GM20431 (cell line): ENCODE data around the gene ABHD14A.

Experiments
- in situ Hi-C: fragments of 300-500 bp; cut with MseI, MboI; formaldehyde crosslinking; loops from one replicate; pipeline ENCODE4 v1.15.0; 2020; ENCODE audit warnings: low sequenced_read_pairs; ENCODE audit not compliant: unreplicated experiment

ABHD14A gene

DNA sequence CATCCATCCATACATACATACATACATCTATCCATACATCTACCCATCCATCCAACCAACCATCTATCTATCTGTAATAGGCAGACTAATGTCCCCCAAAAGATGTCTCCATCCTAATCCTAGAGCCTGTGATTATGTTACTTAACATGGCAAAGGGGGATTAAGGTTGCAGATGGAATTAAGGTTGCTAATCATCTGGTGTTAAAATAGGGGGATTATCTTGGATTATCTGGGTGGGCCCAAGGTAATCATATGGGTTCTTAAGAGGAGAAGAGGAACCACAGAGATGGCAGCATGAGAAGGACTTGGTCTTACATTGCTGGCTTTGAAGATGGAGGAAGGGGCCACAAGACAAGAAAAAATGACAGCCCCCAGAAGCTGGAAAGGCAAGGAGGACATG is 35.6 kb downstream of the ABHD14A start:
- in situ Hi-C loops = no loop called here

GRCh38 chr3:52012699-52013098 is 37.8 kb downstream of the ABHD14A start:
- in situ Hi-C loops = no loop called here

DNA sequence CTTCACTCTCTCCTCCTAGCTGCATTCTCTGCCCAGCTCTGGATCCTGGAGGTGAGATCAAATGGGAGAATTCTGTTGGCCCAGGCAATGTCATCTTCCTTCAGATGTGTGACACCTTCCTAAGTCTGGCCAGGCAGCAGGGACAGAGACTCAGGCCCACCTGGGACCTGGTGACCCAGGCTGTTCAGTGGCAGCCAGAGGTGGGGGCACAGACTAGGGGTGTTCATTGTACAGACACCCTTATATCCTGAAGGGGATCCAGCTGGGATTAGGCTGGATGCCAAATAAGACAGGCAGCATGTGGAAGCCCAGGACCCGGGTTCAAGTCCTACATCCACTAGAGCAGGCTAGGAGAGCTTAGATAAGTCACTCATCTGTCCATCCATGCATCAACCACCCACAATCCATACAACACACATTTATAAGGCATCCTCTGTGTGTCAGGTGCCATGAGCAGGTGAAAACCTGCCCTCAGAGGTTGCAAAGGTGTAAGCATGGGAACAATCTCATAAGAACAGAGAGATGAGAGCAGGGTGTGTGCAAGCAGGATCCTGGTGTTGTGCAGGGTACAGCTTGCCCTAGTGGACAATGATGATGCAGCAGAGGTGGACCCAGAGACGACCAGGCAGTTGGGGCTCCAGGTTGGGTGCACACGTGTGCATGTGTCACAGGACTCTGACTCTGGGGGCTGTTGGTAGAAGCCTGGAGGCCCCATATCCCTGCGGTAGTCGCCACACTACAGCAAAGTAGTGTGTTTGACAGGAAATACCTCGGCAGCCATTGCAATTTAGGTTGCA is 39.1 kb downstream of the ABHD14A start:
- in situ Hi-C loops = no loop called here

DNA sequence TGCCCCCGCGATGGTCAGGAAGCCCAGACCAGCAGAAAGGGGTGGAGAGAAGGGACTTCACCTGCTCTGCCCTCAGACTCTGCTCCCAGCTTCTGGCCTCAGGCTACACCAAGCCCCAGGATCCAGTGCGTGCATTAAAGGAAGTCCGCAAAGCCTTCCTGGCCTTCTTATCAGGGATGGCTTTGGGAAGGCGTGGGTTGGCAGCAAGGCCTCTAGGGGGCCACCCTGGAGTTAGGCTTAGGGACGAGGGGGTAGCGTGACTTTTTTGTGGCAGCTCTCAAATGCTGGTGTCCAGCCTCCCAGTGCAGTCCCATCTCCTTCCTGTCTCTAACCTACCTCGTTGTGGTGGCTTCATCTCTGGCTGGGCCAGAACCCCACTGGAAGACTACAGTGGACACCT is 39.7 kb downstream of the ABHD14A start:
- in situ Hi-C loops = no loop called here

- in situ Hi-C loops = no loop called here
These were observed 40.8 kb downstream of the ABHD14A start for GRCh38 chr3:52015438-52016228.

GRCh38 chr3:52017586-52017985 is 42.7 kb downstream of the ABHD14A start:
- in situ Hi-C loops = no loop called here

DNA sequence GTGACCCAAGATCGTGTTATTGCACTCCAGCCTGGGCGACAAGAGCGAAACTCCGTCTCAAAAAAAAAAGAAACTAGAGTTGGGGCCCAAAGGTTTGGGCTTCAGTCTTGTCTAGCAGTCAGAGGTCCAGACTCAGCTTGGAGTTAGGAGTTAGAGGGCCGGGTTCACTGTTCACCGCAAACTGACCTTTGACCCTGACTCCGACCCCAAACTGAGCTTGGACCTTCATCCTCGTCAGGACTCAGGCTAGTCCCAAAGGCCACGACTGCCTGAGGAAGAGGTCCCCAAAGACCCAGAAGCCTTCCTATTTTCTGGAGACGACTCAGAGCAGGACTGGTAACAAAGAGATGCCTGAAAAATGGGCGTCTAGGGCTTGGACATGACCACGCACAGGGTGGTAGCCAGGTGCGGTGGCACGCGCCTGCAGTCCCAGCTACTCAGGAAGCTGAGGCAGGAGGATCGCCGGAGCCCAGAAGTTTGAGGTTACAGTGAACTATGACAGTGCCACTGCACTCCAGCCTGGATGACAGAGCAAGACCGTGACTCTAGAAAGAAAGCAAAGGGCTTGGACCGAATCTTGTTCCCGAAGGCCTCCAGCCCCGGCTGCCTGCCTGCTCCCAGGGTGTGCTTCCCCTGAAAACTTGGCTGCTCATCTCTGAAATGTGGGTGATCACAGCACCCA is 43.6 kb downstream of the ABHD14A start:
- in situ Hi-C loops = no loop called here

DNA sequence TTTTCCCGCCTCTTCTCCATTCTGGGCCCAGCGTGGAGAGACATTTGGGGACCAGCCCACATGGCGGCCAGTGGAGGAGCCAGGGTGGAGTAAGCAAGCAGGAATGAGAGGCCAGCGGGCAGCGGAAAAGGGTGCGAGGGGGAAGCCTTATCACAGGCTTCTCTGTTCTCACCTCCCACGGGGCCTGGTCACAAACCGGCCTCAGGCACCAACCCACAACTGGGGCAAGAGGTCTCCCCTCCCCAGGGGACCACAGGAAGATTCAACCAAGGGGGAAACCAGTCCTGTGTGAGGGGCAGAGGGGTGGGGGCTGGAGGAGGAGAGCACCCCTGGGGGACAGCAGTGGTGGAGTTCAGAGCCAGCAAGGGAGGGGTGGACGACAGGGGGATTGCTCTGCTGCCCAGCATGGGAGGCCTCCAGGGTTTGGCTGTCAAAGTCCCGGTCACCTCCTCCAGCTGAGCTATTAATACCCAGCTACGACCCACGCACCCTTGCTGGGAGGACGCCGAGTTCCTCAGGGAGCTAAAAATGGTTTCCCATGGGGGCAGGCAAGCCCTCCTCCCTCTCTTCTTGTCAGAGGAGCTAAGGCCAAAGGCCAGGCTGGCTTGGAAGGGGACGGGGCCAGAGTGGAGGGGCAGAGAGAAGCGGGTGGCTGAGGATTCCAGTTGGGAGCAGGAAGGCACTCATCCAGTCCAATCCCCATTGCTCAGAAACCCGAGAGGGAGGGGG is 44.7 kb downstream of the ABHD14A start:
- in situ Hi-C loops = no loop called here

DNA sequence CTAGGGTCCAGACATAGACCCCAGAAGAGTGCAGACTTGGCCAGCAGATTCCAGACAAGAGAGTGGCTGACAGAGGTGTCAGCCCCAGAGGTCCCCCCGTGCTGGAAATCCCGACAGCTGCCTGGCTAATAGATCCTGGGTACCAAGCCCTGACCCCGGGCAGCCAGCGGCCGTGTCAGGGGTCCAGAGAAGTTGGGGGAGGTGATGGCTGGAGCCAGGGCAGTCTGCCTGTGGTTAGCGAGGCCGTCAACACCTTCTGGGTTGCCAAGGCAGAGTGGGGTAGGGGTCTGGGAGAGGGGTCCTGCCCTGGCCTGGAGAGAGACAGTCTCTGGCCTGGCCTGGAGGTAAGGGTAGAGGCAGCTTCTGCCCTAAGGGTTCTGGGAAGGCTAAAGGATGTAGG is 45.9 kb downstream of the ABHD14A start:
- in situ Hi-C loops = no loop called here

DNA sequence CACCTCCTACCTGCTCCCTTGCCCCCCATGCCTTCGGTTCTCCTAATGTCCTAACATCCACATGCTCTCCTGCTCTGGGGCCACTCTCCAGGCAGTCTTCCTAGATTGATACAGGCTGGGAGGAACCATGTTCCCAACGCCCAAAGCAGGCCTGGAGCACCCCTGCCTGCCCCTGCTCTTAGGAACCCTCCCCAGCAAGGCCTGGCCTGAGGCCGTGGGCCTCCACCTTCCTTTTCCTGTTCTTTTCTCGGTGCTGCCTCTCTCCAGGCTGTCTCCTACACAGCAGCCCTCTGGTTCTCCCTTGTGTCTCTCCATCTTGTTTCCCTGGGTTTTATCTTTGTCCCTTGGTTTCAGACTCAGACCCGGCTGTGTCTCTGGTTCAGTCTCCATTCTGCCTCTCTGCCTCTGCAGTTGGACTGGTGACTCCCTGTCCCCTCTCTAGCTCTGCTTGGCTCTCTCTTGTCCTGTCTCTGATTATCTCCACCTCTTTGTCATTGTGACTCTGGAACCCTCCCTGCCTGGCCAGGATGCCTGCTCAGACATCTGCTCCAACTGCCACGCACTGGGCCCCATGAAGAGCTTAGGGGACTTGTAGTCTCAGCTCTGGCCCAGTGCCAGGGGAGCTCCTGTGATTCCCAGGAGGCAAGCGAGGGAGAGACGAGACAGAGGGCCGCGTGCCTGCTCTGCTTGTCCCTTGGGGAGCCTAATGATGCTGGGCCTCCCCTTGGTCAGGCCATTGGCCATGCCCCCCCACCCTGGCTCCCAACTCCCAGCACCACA is 46.8 kb downstream of the ABHD14A start:
- in situ Hi-C loops = no loop called here

DNA sequence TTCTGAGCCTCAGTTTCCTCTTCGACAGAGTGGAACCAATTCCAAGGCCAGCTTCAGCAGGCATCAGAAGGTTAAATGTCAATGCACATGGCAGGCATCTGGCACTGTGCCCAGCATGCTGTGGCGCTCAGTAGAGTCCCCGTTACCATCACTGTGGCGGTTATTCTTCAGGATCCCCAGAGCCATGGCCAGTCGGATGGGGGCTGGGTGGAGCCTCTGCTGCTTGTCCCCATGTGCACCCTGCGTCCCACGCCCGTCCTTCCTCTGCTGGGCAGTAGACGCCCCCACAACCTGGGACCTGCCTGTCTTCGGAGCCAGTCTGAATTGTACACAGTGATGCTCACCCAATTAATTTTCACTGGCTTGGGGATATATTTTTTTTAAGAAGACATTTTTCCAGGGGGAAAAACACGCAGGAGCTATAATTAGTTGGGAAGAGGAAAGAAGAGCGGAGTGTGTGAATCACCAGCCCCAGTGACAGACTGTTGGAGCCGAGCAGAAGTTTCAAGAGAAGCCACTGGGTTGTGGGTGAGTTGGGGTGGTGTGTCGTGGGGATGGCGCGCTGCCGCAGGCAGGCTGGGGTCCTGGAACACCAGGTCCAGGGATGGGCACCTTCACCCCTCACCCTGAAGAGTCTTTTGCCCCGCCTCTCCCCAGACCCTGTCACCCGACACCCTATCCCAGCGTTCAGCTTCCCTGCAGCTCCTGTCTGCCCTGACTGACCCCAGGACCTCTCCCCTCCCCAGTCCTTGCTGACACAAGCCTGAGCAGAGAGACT is 47.6 kb downstream of the ABHD14A start:
- in situ Hi-C loops = no loop called here

GRCh38 chr3:52023101-52023770 is 48.4 kb downstream of the ABHD14A start:
- in situ Hi-C loops = no loop called here

GRCh38 chr3:52023860-52024764 is 49.2 kb downstream of the ABHD14A start:
- in situ Hi-C loops = no loop called here

DNA sequence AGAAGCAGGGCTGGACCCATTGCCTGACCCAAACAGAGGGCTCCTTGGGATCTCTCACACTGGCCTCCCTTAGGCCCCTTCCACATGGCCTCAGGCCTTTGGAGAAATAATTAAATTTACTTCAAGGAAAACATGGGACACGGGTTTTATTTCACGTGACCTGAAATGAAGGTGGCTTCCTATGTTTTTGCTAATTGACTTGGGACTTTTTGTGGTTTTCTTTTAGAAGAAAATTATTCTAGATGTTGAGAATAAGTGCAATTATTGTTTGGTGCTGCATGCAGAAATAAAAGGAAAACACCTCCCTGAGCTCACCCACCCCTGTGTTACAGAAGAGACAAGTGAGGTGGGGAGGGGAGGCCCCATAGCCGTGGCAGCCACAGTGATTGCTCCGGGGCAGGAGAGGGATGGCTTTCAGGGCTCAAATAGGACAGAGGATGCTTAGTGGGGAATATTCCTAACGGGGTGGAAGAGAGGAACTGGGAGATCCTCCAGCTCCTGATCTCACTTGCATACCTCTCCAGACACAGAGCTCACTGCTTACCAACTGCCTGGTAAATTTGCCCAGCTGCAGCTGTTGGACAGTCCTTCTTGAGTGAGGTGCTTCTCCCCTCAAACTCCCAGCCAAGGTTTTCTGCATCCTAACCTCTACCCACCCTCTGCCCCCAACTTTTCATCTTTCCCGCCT is 50.0 kb downstream of the ABHD14A start:
- in situ Hi-C loops = no loop called here

DNA sequence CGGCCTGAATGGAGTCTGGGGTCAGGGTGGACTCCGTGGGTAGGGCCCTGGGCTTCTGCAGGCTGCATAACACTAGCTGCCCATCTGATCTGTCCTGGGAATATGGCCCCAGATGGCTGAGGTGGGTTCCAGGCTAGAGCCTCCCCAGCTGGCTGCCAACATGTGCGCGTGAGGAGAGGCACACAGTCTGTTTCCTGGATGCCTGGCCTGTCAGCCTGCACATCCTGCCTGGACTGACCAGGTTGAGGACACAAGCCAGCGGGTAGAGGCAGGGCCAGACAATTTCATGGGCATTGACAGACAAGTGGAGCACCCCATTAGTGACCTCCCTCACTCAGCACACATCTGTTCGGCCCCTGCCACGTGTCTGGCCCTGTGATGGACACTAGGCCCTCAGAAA is 50.6 kb downstream of the ABHD14A start:
- in situ Hi-C loops = no loop called here

DNA sequence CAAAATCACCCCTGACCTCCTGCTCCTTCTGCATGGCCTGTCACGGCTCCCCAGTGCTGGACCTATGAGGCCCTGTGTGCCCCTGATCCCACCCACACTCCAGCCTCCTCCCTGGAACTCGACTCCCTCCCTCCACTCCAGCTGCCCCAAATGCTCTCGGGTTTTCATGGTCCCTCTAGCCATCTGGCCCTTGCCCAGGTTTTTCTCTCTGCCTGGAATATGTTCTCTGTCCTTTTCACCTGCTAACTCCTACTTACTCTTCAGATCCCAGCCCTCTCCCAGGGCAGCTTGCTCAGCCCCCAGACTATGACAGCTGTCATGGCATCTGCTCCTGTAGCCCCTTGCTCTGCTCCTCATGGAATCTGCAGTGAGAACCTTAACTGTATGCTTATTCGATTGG is 51.2 kb downstream of the ABHD14A start:
- in situ Hi-C loops = no loop called here

- in situ Hi-C loops = no loop called here
These were observed 53.7 kb downstream of the ABHD14A start for GRCh38 chr3:52028572-52028971.
